ENCODE data around the gene UVSSA. TPM values are rescaled to one million over a fixed set of nuclear protein-coding genes. Genes with fewer than 3 reads are reported as not detected.

Gene UVSSA
- total and polyA plus RNA-seq, 9 of the 15 experiments (the other 6 are each of a cell fraction or from before 2014, with no cell fraction given): 0.21 to 14.6 (median 3.3) TPM

DNA sequence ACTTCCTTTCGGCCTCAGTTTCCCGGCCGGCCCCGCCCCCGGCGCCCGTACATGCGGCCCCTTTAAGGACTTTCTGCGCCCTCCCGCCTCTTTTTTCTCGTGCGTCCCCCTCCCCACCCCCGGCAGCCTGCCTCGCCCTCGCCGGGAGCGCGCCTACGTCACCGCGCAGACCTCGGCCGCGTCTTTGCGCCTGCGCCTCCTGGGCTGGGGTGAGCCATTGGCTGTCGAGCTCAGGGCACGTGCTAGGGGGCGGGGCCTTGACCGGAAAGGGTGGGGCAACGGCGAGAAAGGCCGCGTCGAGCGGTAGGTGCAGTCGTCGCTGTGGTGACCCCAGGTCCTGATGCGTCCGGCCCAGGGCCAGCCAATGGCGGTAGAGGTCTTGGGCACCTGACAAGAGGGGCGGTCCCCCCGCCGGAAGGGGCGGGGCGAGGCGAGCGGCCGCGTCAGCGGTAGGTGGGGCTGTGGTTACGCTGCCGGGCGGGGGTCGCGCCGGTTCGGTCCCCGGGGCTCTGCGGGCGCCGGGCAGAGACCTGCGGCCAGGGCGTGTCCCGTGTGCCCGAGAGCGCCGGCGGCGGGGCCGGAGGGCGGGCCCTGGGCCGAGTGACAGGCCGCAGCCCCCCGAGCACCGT is at the start of gene UVSSA (continued):
- TF ChIP-seq RBM39 (optimal IDR thresholded peaks at IDR 0.05; ENCODE audit: low read depth, low read length): no peak
- no peak for TF ChIP-seq PTBP1 (IDR thresholded peaks at IDR 0.05; ENCODE audit: low read depth, low read length)
- TF ChIP-seq ZNF551 (CRISPR knock-in tag; IDR thresholded peaks at IDR 0.05): no peak
- TF ChIP-seq, protein P1, sequence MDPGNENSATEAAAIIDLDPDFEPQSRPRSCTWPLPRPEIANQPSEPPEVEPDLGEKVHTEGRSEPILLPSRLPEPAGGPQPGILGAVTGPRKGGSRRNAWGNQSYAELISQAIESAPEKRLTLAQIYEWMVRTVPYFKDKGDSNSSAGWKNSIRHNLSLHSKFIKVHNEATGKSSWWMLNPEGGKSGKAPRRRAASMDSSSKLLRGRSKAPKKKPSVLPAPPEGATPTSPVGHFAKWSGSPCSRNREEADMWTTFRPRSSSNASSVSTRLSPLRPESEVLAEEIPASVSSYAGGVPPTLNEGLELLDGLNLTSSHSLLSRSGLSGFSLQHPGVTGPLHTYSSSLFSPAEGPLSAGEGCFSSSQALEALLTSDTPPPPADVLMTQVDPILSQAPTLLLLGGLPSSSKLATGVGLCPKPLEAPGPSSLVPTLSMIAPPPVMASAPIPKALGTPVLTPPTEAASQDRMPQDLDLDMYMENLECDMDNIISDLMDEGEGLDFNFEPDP (CRISPR knock-in tag; IDR thresholded peaks at IDR 0.05): no peak
- no peak for TF ChIP-seq ZNF134 (CRISPR knock-in tag; conservative IDR thresholded peaks at IDR 0.05)
- TF ChIP-seq U2AF2 (optimal IDR thresholded peaks at IDR 0.05; ENCODE audit: low read depth, low read length): no peak
- TF ChIP-seq, protein P2, sequence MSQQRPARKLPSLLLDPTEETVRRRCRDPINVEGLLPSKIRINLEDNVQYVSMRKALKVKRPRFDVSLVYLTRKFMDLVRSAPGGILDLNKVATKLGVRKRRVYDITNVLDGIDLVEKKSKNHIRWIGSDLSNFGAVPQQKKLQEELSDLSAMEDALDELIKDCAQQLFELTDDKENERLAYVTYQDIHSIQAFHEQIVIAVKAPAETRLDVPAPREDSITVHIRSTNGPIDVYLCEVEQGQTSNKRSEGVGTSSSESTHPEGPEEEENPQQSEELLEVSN (IDR thresholded peaks at IDR 0.05; ENCODE audit: borderline replicate concordance in 1 of 2, extremely low read depth in 1 of 2, insufficient read depth in 1 of 2, insufficient read length in 1 of 2, low read depth in 1 of 2, low read length in 1 of 2, poor library complexity in 1 of 2, severe bottlenecking in 1 of 2): peak in 1 of 2 experiments; percentile 61
- no peak for TF ChIP-seq ZNF24 (IDR thresholded peaks at IDR 0.05)
- TF ChIP-seq NR2C1 (IDR thresholded peaks at IDR 0.05): peak; percentile 72; the same call in 1 of the 2 replicates
- TF ChIP-seq NR2C1 (tag; IDR thresholded peaks at IDR 0.05): peak; percentile 57; the same call in 1 of the 2 replicates
- TF ChIP-seq, protein P3, sequence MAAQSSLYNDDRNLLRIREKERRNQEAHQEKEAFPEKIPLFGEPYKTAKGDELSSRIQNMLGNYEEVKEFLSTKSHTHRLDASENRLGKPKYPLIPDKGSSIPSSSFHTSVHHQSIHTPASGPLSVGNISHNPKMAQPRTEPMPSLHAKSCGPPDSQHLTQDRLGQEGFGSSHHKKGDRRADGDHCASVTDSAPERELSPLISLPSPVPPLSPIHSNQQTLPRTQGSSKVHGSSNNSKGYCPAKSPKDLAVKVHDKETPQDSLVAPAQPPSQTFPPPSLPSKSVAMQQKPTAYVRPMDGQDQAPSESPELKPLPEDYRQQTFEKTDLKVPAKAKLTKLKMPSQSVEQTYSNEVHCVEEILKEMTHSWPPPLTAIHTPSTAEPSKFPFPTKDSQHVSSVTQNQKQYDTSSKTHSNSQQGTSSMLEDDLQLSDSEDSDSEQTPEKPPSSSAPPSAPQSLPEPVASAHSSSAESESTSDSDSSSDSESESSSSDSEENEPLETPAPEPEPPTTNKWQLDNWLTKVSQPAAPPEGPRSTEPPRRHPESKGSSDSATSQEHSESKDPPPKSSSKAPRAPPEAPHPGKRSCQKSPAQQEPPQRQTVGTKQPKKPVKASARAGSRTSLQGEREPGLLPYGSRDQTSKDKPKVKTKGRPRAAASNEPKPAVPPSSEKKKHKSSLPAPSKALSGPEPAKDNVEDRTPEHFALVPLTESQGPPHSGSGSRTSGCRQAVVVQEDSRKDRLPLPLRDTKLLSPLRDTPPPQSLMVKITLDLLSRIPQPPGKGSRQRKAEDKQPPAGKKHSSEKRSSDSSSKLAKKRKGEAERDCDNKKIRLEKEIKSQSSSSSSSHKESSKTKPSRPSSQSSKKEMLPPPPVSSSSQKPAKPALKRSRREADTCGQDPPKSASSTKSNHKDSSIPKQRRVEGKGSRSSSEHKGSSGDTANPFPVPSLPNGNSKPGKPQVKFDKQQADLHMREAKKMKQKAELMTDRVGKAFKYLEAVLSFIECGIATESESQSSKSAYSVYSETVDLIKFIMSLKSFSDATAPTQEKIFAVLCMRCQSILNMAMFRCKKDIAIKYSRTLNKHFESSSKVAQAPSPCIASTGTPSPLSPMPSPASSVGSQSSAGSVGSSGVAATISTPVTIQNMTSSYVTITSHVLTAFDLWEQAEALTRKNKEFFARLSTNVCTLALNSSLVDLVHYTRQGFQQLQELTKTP (IDR thresholded peaks at IDR 0.05; ENCODE audit: low read depth in 1 of 2, partially characterized antibody in 2 of 2): no peak
- no peak for TF ChIP-seq EP300 (IDR thresholded peaks at IDR 0.05; ENCODE audit: low read length)
- TF ChIP-seq, protein P4, sequence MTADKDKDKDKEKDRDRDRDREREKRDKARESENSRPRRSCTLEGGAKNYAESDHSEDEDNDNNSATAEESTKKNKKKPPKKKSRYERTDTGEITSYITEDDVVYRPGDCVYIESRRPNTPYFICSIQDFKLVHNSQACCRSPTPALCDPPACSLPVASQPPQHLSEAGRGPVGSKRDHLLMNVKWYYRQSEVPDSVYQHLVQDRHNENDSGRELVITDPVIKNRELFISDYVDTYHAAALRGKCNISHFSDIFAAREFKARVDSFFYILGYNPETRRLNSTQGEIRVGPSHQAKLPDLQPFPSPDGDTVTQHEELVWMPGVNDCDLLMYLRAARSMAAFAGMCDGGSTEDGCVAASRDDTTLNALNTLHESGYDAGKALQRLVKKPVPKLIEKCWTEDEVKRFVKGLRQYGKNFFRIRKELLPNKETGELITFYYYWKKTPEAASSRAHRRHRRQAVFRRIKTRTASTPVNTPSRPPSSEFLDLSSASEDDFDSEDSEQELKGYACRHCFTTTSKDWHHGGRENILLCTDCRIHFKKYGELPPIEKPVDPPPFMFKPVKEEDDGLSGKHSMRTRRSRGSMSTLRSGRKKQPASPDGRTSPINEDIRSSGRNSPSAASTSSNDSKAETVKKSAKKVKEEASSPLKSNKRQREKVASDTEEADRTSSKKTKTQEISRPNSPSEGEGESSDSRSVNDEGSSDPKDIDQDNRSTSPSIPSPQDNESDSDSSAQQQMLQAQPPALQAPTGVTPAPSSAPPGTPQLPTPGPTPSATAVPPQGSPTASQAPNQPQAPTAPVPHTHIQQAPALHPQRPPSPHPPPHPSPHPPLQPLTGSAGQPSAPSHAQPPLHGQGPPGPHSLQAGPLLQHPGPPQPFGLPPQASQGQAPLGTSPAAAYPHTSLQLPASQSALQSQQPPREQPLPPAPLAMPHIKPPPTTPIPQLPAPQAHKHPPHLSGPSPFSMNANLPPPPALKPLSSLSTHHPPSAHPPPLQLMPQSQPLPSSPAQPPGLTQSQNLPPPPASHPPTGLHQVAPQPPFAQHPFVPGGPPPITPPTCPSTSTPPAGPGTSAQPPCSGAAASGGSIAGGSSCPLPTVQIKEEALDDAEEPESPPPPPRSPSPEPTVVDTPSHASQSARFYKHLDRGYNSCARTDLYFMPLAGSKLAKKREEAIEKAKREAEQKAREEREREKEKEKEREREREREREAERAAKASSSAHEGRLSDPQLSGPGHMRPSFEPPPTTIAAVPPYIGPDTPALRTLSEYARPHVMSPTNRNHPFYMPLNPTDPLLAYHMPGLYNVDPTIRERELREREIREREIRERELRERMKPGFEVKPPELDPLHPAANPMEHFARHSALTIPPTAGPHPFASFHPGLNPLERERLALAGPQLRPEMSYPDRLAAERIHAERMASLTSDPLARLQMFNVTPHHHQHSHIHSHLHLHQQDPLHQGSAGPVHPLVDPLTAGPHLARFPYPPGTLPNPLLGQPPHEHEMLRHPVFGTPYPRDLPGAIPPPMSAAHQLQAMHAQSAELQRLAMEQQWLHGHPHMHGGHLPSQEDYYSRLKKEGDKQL (CRISPR knock-in tag; IDR thresholded peaks at IDR 0.05; ENCODE audit: borderline replicate concordance): no peak
- no peak for TF ChIP-seq ZNF143 (CRISPR knock-in tag; IDR thresholded peaks at IDR 0.05)
- no peak for TF ChIP-seq ZNF174 (CRISPR knock-in tag; IDR thresholded peaks at IDR 0.05)

All from K562 (cell line).